HepG2 (cell line): Measurements from ENCODE around the gene STIMATE. TPM values are rescaled to one million over a fixed set of nuclear protein-coding genes. Genes with fewer than 3 reads are reported as not detected.
A peak's percentile ranks its signal among the peaks of the same experiment; 100 is the strongest.

Experiments used
- AFF4 ChIP-seq: sonication (generic); formaldehyde crosslinking; IDR thresholded peaks from 2 replicates; pipeline ENCODE4 v1.4.0; 2020; ENCODE audit warnings: missing genetic modification reagents
- ASH2L ChIP-seq: fragments of 300-600, 200-600 bp; sonication (generic); IDR thresholded peaks from 2 replicates; pipeline ENCODE4 v1.7.0; 2017; ENCODE audit warnings: low read depth, mild to moderate bottlenecking, moderate library complexity, mixed read lengths, low read length; ENCODE audit not compliant: insufficient read length
- CC2D1A ChIP-seq: sonication (generic); formaldehyde crosslinking; IDR thresholded peaks from 2 replicates; pipeline ENCODE4 v1.8.1; 2023; ENCODE audit warnings: mild to moderate bottlenecking, missing genetic modification reagents
- ELF3 ChIP-seq: IDR thresholded peaks from 2 replicates; pipeline ENCODE4 v1.6.1; 2016; ENCODE audit warnings: missing genetic modification reagents, missing compliant biosample characterization
- FOSL2 ChIP-seq: sonication (generic); formaldehyde crosslinking; IDR thresholded peaks from 2 replicates; pipeline ENCODE4 v1.4.0; 2020; ENCODE audit warnings: missing genetic modification reagents
- FOXA1 ChIP-seq, 2 experiments: fragments of 450-650 bp in 1 of 2; sonication (generic) in 1 of 2; formaldehyde crosslinking in 1 of 2; IDR thresholded peaks; 2 replicates each; pipeline versions ENCODE4 v1.4.0 to v1.6.1; 2016 to 2020; ENCODE audit warnings: missing genetic modification reagents in 1 of 2
- FOXA3 ChIP-seq: IDR thresholded peaks from 2 replicates; pipeline ENCODE4 v1.6.1; 2016; ENCODE audit warnings: missing genetic modification reagents, missing compliant biosample characterization
- HDAC1 ChIP-seq: sonication (generic); formaldehyde crosslinking; IDR thresholded peaks from 2 replicates; pipeline ENCODE4 v1.5.1; 2020; ENCODE audit warnings: mild to moderate bottlenecking, missing genetic modification reagents
- HDAC2 ChIP-seq: sonication (generic); formaldehyde crosslinking; IDR thresholded peaks from 2 replicates; pipeline ENCODE4 v1.4.0; 2020; ENCODE audit warnings: missing genetic modification reagents
- KDM2A ChIP-seq: sonication (generic); formaldehyde crosslinking; IDR thresholded peaks from 2 replicates; pipeline ENCODE4 v1.4.0; 2020; ENCODE audit warnings: low read depth, missing genetic modification reagents, borderline replicate concordance
- KDM3A ChIP-seq: IDR thresholded peaks from 2 replicates; pipeline ENCODE4 v1.6.1; 2018; ENCODE audit warnings: low read depth, missing compliant biosample characterization
- KDM5B ChIP-seq: sonication (generic); formaldehyde crosslinking; IDR thresholded peaks from 2 replicates; pipeline ENCODE4 v1.4.0; 2020; ENCODE audit warnings: missing genetic modification reagents, mild to moderate bottlenecking, borderline replicate concordance
- RAD21 ChIP-seq: fragments of 450-650 bp; formaldehyde crosslinking; IDR thresholded peaks from 2 replicates; pipeline ENCODE4 v1.5.0; 2020; ENCODE audit warnings: mild to moderate bottlenecking
- RXRA ChIP-seq: sonication (generic); formaldehyde crosslinking; IDR thresholded peaks from 2 replicates; pipeline ENCODE4 v1.5.1; 2020; ENCODE audit warnings: missing genetic modification reagents
- SALL1 ChIP-seq: sonication (generic); formaldehyde crosslinking; IDR thresholded peaks from 2 replicates; pipeline ENCODE4 v1.8.0; 2022; ENCODE audit warnings: mild to moderate bottlenecking, missing genetic modification reagents
- SP5 ChIP-seq: IDR thresholded peaks from 2 replicates; pipeline ENCODE4 v1.6.1; 2016; ENCODE audit warnings: low read depth, borderline replicate concordance
- THYN1 ChIP-seq: sonication (generic); formaldehyde crosslinking; IDR thresholded peaks from 2 replicates; pipeline ENCODE4 v1.8.1; 2023; ENCODE audit warnings: low read depth, mild to moderate bottlenecking, moderate library complexity, missing genetic modification reagents, borderline replicate concordance
- TRAFD1 ChIP-seq: sonication (generic); formaldehyde crosslinking; IDR thresholded peaks from 2 replicates; pipeline ENCODE4 v1.5.1; 2020; ENCODE audit warnings: missing genetic modification reagents, mild to moderate bottlenecking, borderline replicate concordance
- ZFX ChIP-seq: sonication (generic); formaldehyde crosslinking; IDR thresholded peaks from 2 replicates; pipeline ENCODE4 v1.4.0; 2020; ENCODE audit warnings: mild to moderate bottlenecking, low read depth, missing genetic modification reagents, moderate library complexity
- ZNF205 ChIP-seq: IDR thresholded peaks from 2 replicates; pipeline ENCODE4 v1.6.1; 2018; ENCODE audit warnings: missing biosample characterization, missing genetic modification reagents
- ZNF550 ChIP-seq: sonication (generic); formaldehyde crosslinking; IDR thresholded peaks from 2 replicates; pipeline ENCODE4 v1.4.0; 2020; ENCODE audit warnings: mild to moderate bottlenecking, missing genetic modification reagents, borderline replicate concordance
- ZNF562 ChIP-seq: sonication (generic); formaldehyde crosslinking; IDR thresholded peaks from 2 replicates; pipeline ENCODE4 v1.8.0; 2022; ENCODE audit warnings: missing genetic modification reagents, borderline replicate concordance
- ZNF747 ChIP-seq: sonication (generic); formaldehyde crosslinking; IDR thresholded peaks from 2 replicates; pipeline ENCODE4 v1.8.1; 2023; ENCODE audit warnings: missing genetic modification reagents, mild to moderate bottlenecking, borderline replicate concordance
- ZNF768 ChIP-seq: sonication (generic); formaldehyde crosslinking; IDR thresholded peaks from 2 replicates; pipeline ENCODE4 v1.4.0; 2020; ENCODE audit warnings: missing genetic modification reagents
- ZSCAN5A ChIP-seq: sonication (generic); formaldehyde crosslinking; IDR thresholded peaks from 2 replicates; pipeline ENCODE4 v1.8.0; 2022; ENCODE audit warnings: mild to moderate bottlenecking, missing genetic modification reagents, borderline replicate concordance
- polyA plus RNA-seq, 8 experiments: library from polyadenylated mRNA; depleted of rRNA in 3 of 8; stranded (reverse) in 7 of 8; unstranded in 1 of 8; fragments of >200 nt; fragmentation: Illumina TruSeq in 4 of 8; extraction: Trizol in 4 of 8; gene quantifications; 2 replicates each; pipeline versions ENCODE4 v1.2.1 to v1.2.3, GENCODE V29; 2011 to 2016; ENCODE audit warnings: low read depth in 4 of 8, missing spikeins in 1 of 8, mixed read lengths in 1 of 8; ENCODE audit not compliant: insufficient read depth in 1 of 8
- total RNA-seq, 5 experiments: library from RNA; depleted of rRNA; stranded (reverse); fragments of >200 nt; fragmentation: Illumina TruSeq; extraction: Trizol; gene quantifications; 2 replicates each; pipeline ENCODE4 v1.2.3, GENCODE V29; 2016; ENCODE audit warnings: low read depth in 1 of 5

The STIMATE gene
- total and polyA plus RNA-seq, 2 of the 13 experiments (the other 11 are each of a cell fraction or from before 2014, with no cell fraction given): 5.7 to 11.7 TPM

GRCh38 chr3:52792413-52792812 lies 104.9 kb downstream of the STIMATE start (continued):
- TF ChIP-seq TRAFD1 (CRISPR knock-in tag) (0 out of 2 replicates have a peak, but pooled peaks have one; percentile 51), HDAC1 (0 out of 2 replicates have a peak, but pooled peaks have one; percentile 26), ZNF562 (CRISPR knock-in tag) (no peak), FOXA1 (IDR thresholded peaks at IDR 0.05) (no peak), FOXA1 (CRISPR knock-in tag; IDR thresholded peaks at IDR 0.05) (0 out of 2 replicates have a peak, but pooled peaks have one; percentile 19), KDM5B (CRISPR knock-in tag) (no peak), ZNF205 (CRISPR knock-in tag) (0 out of 2 replicates have a peak, but pooled peaks have one; percentile 63), HDAC2 (CRISPR knock-in tag) (0 out of 2 replicates have a peak, but pooled peaks have one; percentile 18), SP5 (CRISPR knock-in tag) (peak; percentile 47; the same call in 1 of the 2 replicates), ZNF747 (CRISPR knock-in tag) (no peak), RAD21 (CRISPR knock-in tag) (peak; percentile 75), ZNF550 (CRISPR knock-in tag) (no peak), AFF4 (CRISPR knock-in tag) (no peak), SALL1 (CRISPR knock-in tag) (peak; percentile 43), KDM3A (CRISPR knock-in tag) (0 out of 2 replicates have a peak, but pooled peaks have one; percentile 11), FOXA3 (CRISPR knock-in tag) (peak; percentile 54; the same call in 1 of the 2 replicates), ZSCAN5A (CRISPR knock-in tag) (no peak), THYN1 (CRISPR knock-in tag) (no peak), ASH2L (no peak), CC2D1A (CRISPR knock-in tag) (no peak), FOSL2 (CRISPR knock-in tag) (0 out of 2 replicates have a peak, but pooled peaks have one; percentile 0), ZFX (CRISPR knock-in tag) (peak; percentile 83), RXRA (CRISPR knock-in tag) (peak; percentile 65; the same call in 1 of the 2 replicates), ELF3 (CRISPR knock-in tag) (peak; percentile 30; the same call in 1 of the 2 replicates), KDM2A (CRISPR knock-in tag) (peak; percentile 40; the same call in 1 of the 2 replicates), ZNF768 (no peak)
